Measurements from ENCODE around the gene PNRC1. TPM values are rescaled to one million over a fixed set of nuclear protein-coding genes. Genes with fewer than 3 reads are reported as not detected.

PNRC1 gene
- total and polyA plus RNA-seq, 2 of the 4 experiments (the other 2 are of a cell fraction): 6.5 to 8.1 TPM

GRCh38 chr6:89044328-89045010 is 36.1 kb upstream of the PNRC1 start:
- Histone ChIP-seq H2BK120ac (ENCODE audit: low read depth, low read length) (no peak overlapping the region), H2BK15ac (ENCODE audit: low read depth, low read length) (no peak overlapping the region), H4K5ac (ENCODE audit: low read depth, low read length) (no peak overlapping the region), H3K9ac (ENCODE audit: low read depth, low read length) (no peak overlapping the region), H3K4me1 (ENCODE audit: control insufficient read depth, insufficient read depth, low read length) (peaks cover 3% of the 10 kb centered on the region; the same call in 1 of the 2 replicates), H4K8ac (ENCODE audit: low read depth in 2 of 2, low read length in 2 of 2) (no peak overlapping the region), H3K4ac (ENCODE audit: low read depth, low read length) (no peak overlapping the region), H3K4me3 (ENCODE audit: insufficient read depth, low read depth, low read length) (no peak overlapping the region), H2BK20ac (ENCODE audit: low read depth, low read length) (no peak overlapping the region), H3K4me2 (ENCODE audit: low read depth, low read length) (no peak overlapping the region), H2AK5ac (ENCODE audit: low read depth, low read length) (no peak overlapping the region), H3K27me3 (ENCODE audit: control insufficient read depth, insufficient read depth, low read length) (no peaks in the 10 kb centered on the region; the same call in 1 of the 2 replicates), H3K79me1 (ENCODE audit: low read depth in 1 of 2, low read length in 2 of 2) (no peaks in the 10 kb centered on the region), H3K27ac (ENCODE audit: insufficient read depth, low read length) (no peak overlapping the region), H2AK9ac (replicated peaks; ENCODE audit: low read depth, low read length, poor library complexity) (no peak overlapping the region), H3K56ac (ENCODE audit: extremely low read depth, insufficient read depth, low read length) (no peak overlapping the region), H3K9me3 (ENCODE audit: control insufficient read depth, insufficient read depth, low read length) (no peaks in the 10 kb centered on the region), H3K23ac (ENCODE audit: low read depth, low read length) (no peak overlapping the region), H3K36me3 (ENCODE audit: control insufficient read depth, insufficient read depth, low read length) (no peaks in the 10 kb centered on the region), H3K18ac (ENCODE audit: low read depth, low read length) (no peak overlapping the region), H3K14ac (replicated peaks; ENCODE audit: low read depth, low read length) (no peak overlapping the region), H3K9me1 (ENCODE audit: insufficient read depth, low read length) (no peaks in the 10 kb centered on the region), H4K91ac (ENCODE audit: insufficient read depth, low read depth, low read length) (no peak overlapping the region), H4K20me1 (ENCODE audit: insufficient read depth, low read length) (no peaks in the 10 kb centered on the region), H2BK5ac (ENCODE audit: low read depth, low read length, poor library complexity, severe bottlenecking) (no peak overlapping the region), H2AFZ (replicated peaks; ENCODE audit: low read length, poor library complexity) (no peak overlapping the region)
- POLR2A ChIA-PET (ENCODE audit: unreplicated experiment): no interaction called here
- CTCF ChIA-PET: no interaction called here
- WGBS, 2 experiments (ENCODE audit: extremely low coverage in 2 of 2, insufficient read length in 1 of 2): no CpG with 5 or more reads among the region's 8 CpGs
- ATAC-seq (ENCODE audit: low read depth) (no peak), DNase-seq (no peak)
- dilution Hi-C loops (cut with HindIII; ENCODE audit: low sequenced_read_pairs, unreplicated experiment): no loop called here
- no TSS peak for BruUV-seq (replicated peaks)
- intact Hi-C loops (cut with micrococcal nuclease): no loop called here
- TF ChIP-seq ELK1 (IDR thresholded peaks at IDR 0.05; ENCODE audit: borderline replicate concordance, low read depth, low read length) (no peak), NFE2L2 (IDR thresholded peaks at IDR 0.05; ENCODE audit: low read depth, low read length) (no peak), MXI1 (IDR thresholded peaks at IDR 0.05; ENCODE audit: borderline replicate concordance, low read depth, low read length) (no peak), CEBPB (IDR thresholded peaks at IDR 0.05; ENCODE audit: low read depth, low read length) (no peak), MAZ (IDR thresholded peaks at IDR 0.05; ENCODE audit: borderline replicate concordance, low read depth, low read length) (no peak), BHLHE40 (IDR thresholded peaks at IDR 0.05; ENCODE audit: low read depth, low read length) (no peak), USF2 (IDR thresholded peaks at IDR 0.05; ENCODE audit: low read depth, low read length) (no peak), RCOR1 (IDR thresholded peaks at IDR 0.05; ENCODE audit: insufficient replicate concordance, low read length) (no peak), RFX5 (IDR thresholded peaks at IDR 0.05; ENCODE audit: low read depth, low read length) (no peak), POLR2A (IDR thresholded peaks at IDR 0.05; ENCODE audit: low read depth, low read length) (no peak)
- TF ChIP-seq, protein P1, sequence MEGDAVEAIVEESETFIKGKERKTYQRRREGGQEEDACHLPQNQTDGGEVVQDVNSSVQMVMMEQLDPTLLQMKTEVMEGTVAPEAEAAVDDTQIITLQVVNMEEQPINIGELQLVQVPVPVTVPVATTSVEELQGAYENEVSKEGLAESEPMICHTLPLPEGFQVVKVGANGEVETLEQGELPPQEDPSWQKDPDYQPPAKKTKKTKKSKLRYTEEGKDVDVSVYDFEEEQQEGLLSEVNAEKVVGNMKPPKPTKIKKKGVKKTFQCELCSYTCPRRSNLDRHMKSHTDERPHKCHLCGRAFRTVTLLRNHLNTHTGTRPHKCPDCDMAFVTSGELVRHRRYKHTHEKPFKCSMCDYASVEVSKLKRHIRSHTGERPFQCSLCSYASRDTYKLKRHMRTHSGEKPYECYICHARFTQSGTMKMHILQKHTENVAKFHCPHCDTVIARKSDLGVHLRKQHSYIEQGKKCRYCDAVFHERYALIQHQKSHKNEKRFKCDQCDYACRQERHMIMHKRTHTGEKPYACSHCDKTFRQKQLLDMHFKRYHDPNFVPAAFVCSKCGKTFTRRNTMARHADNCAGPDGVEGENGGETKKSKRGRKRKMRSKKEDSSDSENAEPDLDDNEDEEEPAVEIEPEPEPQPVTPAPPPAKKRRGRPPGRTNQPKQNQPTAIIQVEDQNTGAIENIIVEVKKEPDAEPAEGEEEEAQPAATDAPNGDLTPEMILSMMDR (conservative IDR thresholded peaks at IDR 0.05; ENCODE audit: low read depth, low read length): no peak
- in situ Hi-C loops (cut with MboI; ENCODE audit: low sequenced_read_pairs): no loop called here

Data from IMR-90 (cell line).